Neural cell (in vitro differentiated cells): ENCODE results near the gene CPSF7. TPM values are rescaled to one million over a fixed set of nuclear protein-coding genes. Genes with fewer than 3 reads are reported as not detected.

Experiments
- H2AFZ ChIP-seq: fragments of 200-600, 300-800 bp; sonication (generic), shearing (Covaris generic); 2 replicates; pipeline ENCODE4 v1.6.0; 2014; ENCODE audit warnings: low read depth, mild to moderate bottlenecking, antibody characterized with exemption, low read length, moderate library complexity
- H3F3A ChIP-seq: fragments of 200-600 bp; shearing (Covaris generic); 2 replicates; pipeline ENCODE4 v1.6.1; 2016; ENCODE audit warnings: mild to moderate bottlenecking, moderate library complexity, mixed read lengths, antibody characterized with exemption, low read length; ENCODE audit not compliant: insufficient read depth, poor library complexity, severe bottlenecking
- H3K27ac ChIP-seq: fragments of 200-600, 300-800 bp; sonication (generic), shearing (Covaris generic); 2 replicates; pipeline ENCODE4 v1.5.1; 2014; ENCODE audit warnings: mild to moderate bottlenecking, low read length, moderate library complexity
- H3K27me3 ChIP-seq: fragments of 300-800, 200-600 bp; sonication (generic), shearing (Covaris generic); 2 replicates; pipeline ENCODE4 v1.6.0; 2014; ENCODE audit warnings: mild to moderate bottlenecking, low read depth, low read length, moderate library complexity; ENCODE audit not compliant: insufficient read depth
- H3K36me3 ChIP-seq: fragments of 300-800, 200-600 bp; sonication (generic), shearing (Covaris generic); 2 replicates; pipeline ENCODE4 v1.5.1; 2014; ENCODE audit warnings: mild to moderate bottlenecking, antibody characterized with exemption, low read length, moderate library complexity; ENCODE audit not compliant: insufficient read depth
- H3K4me2 ChIP-seq: fragments of 300-800, 200-600 bp; sonication (generic), shearing (Covaris generic); 2 replicates; pipeline ENCODE4 v1.6.0; 2014; ENCODE audit warnings: mild to moderate bottlenecking, low read length
- H3K4me3 ChIP-seq: fragments of 300-800, 200-600 bp; sonication (generic), shearing (Covaris generic); 2 replicates; pipeline ENCODE4 v1.5.1; 2014; ENCODE audit warnings: mild to moderate bottlenecking, low read length, moderate library complexity
- H3K79me2 ChIP-seq: fragments of 200-600 bp; shearing (Covaris generic); replicated peaks from 2 replicates; pipeline ENCODE4 v1.6.0; 2014; ENCODE audit warnings: mild to moderate bottlenecking, low read length, moderate library complexity; ENCODE audit not compliant: insufficient read depth
- H3K9ac ChIP-seq: fragments of 300-800, 200-600 bp; sonication (generic), shearing (Covaris generic); 2 replicates; pipeline ENCODE4 v1.6.1; 2016; ENCODE audit warnings: mild to moderate bottlenecking, low read length, mixed read lengths
- H3K9me2 ChIP-seq: fragments of 200-600 bp; shearing (Covaris generic); 2 replicates; pipeline ENCODE4 v1.6.1; 2016; ENCODE audit warnings: mild to moderate bottlenecking, low read length, mixed read lengths; ENCODE audit not compliant: insufficient read depth
- H3K9me3 ChIP-seq: fragments of 200-600, 300-800 bp; sonication (generic), shearing (Covaris generic); 2 replicates; pipeline ENCODE4 v1.6.1; 2016; ENCODE audit warnings: mild to moderate bottlenecking, mixed run types, low read length, moderate library complexity, mixed read lengths
- H4K20me1 ChIP-seq: fragments of 200-600 bp; shearing (Covaris generic); 2 replicates; pipeline ENCODE4 v1.6.1; 2016; ENCODE audit warnings: mild to moderate bottlenecking, mixed run types; ENCODE audit not compliant: insufficient read depth
- EP300 ChIP-seq: fragments of 450-650 bp; conservative IDR thresholded peaks from 2 replicates; pipeline ENCODE4 v1.6.1; 2014; ENCODE audit warnings: antibody characterized with exemption, mild to moderate bottlenecking, moderate library complexity; ENCODE audit not compliant: poor library complexity, severe bottlenecking
- EZH2 ChIP-seq: fragments of 200-600, 300-800 bp; shearing (Covaris generic), sonication (generic); IDR thresholded peaks from 2 replicates; pipeline ENCODE4 v1.6.1; 2014; ENCODE audit warnings: antibody characterized with exemption, low read length, borderline replicate concordance, mild to moderate bottlenecking; ENCODE audit not compliant: insufficient read depth, poor library complexity, severe bottlenecking
- MXI1 ChIP-seq: fragments of 450-650 bp; conservative IDR thresholded peaks from 2 replicates; pipeline ENCODE4 v1.6.1; 2014; ENCODE audit warnings: antibody characterized with exemption, mild to moderate bottlenecking; ENCODE audit not compliant: poor library complexity, severe bottlenecking
- POLR2AphosphoS5 ChIP-seq: IDR thresholded peaks from 2 replicates; pipeline ENCODE4 v1.6.1; 2012
- RAD21 ChIP-seq: fragments of 450-650 bp; conservative IDR thresholded peaks from 2 replicates; pipeline ENCODE4 v1.6.1; 2014; ENCODE audit warnings: antibody characterized with exemption, mild to moderate bottlenecking, moderate library complexity
- SMC3 ChIP-seq: fragments of 450-650 bp; conservative IDR thresholded peaks from 2 replicates; pipeline ENCODE4 v1.6.1; 2014; ENCODE audit warnings: antibody characterized with exemption, mild to moderate bottlenecking, moderate library complexity; ENCODE audit not compliant: poor library complexity
- TAF1 ChIP-seq: IDR thresholded peaks from 2 replicates; pipeline ENCODE4 v1.6.1; 2012; ENCODE audit warnings: low read depth
- polyA plus RNA-seq: library from polyadenylated mRNA; depleted of rRNA; stranded (reverse); fragments of >200 nt; gene quantifications from 2 replicates; pipeline ENCODE4 v1.2.3, GENCODE V29; 2014
- TF ChIP-seq, protein P1 (sequence below): fragments of 450-650 bp; IDR thresholded peaks from 2 replicates; pipeline ENCODE4 v1.5.1; 2014; ENCODE audit warnings: antibody characterized with exemption, mild to moderate bottlenecking, moderate library complexity; ENCODE audit not compliant: poor library complexity, severe bottlenecking
- TF ChIP-seq, protein P2 (sequence below): IDR thresholded peaks from 2 replicates; pipeline ENCODE4 v1.6.1; 2012; ENCODE audit warnings: borderline replicate concordance

CPSF7 gene
- polyA plus RNA-seq, 1 donor from 2014 or later, result 80.2 TPM

DNA sequence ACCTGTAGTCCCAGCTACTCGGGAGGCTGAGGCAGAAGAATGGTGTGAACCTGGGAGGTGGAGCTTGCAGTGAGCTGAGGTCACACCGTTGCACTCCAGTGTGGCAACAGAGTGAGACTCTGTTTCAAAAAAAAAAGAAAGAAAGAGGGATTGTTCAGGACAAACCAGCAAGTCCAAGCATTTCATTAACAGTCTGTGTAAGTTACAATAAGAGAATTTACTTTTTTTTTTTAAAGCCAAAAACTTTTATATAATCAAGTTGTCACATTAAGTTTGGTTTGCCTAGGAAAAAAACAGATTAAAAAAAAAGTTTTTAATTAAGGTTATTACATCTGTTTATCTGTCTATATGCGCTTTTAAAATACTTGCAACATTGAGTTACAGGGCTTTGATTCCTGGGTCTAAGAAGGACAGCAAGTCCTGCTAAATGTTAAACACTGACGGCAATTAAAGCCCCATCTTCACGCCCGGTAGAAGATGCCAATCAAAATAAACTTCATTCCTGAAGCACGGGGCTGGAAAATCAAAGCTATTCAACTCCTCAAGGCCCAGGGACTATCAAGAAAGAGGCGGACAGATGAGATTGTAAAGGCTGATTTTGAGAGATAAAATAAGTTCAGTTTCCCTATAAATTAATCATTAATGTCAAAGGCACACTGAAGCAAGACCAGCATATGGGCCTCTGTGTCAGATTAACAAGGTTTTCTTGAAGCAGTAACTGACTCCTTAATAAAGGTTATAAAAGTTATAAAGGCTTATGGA lies 56.9 kb downstream of the CPSF7 start:
- H3K9me2 ChIP-seq, result no peaks in the 10 kb centered on the region
- no peak overlapping the region for H3K27ac ChIP-seq
- H3F3A ChIP-seq, result no peaks in the 10 kb centered on the region
- no peaks in the 10 kb centered on the region for H3K27me3 ChIP-seq
- no peaks in the 10 kb centered on the region for H4K20me1 ChIP-seq
- no peaks in the 10 kb centered on the region for H3K36me3 ChIP-seq
- H2AFZ ChIP-seq, result no peak overlapping the region
- TF ChIP-seq POLR2AphosphoS5 (no peak), MXI1 (no peak), EZH2 (no peak), RAD21 (no peak), TAF1 (no peak), EP300 (no peak), SMC3 (no peak)
- TF ChIP-seq, protein P1, sequence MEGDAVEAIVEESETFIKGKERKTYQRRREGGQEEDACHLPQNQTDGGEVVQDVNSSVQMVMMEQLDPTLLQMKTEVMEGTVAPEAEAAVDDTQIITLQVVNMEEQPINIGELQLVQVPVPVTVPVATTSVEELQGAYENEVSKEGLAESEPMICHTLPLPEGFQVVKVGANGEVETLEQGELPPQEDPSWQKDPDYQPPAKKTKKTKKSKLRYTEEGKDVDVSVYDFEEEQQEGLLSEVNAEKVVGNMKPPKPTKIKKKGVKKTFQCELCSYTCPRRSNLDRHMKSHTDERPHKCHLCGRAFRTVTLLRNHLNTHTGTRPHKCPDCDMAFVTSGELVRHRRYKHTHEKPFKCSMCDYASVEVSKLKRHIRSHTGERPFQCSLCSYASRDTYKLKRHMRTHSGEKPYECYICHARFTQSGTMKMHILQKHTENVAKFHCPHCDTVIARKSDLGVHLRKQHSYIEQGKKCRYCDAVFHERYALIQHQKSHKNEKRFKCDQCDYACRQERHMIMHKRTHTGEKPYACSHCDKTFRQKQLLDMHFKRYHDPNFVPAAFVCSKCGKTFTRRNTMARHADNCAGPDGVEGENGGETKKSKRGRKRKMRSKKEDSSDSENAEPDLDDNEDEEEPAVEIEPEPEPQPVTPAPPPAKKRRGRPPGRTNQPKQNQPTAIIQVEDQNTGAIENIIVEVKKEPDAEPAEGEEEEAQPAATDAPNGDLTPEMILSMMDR, result no peak
- TF ChIP-seq, protein P2, sequence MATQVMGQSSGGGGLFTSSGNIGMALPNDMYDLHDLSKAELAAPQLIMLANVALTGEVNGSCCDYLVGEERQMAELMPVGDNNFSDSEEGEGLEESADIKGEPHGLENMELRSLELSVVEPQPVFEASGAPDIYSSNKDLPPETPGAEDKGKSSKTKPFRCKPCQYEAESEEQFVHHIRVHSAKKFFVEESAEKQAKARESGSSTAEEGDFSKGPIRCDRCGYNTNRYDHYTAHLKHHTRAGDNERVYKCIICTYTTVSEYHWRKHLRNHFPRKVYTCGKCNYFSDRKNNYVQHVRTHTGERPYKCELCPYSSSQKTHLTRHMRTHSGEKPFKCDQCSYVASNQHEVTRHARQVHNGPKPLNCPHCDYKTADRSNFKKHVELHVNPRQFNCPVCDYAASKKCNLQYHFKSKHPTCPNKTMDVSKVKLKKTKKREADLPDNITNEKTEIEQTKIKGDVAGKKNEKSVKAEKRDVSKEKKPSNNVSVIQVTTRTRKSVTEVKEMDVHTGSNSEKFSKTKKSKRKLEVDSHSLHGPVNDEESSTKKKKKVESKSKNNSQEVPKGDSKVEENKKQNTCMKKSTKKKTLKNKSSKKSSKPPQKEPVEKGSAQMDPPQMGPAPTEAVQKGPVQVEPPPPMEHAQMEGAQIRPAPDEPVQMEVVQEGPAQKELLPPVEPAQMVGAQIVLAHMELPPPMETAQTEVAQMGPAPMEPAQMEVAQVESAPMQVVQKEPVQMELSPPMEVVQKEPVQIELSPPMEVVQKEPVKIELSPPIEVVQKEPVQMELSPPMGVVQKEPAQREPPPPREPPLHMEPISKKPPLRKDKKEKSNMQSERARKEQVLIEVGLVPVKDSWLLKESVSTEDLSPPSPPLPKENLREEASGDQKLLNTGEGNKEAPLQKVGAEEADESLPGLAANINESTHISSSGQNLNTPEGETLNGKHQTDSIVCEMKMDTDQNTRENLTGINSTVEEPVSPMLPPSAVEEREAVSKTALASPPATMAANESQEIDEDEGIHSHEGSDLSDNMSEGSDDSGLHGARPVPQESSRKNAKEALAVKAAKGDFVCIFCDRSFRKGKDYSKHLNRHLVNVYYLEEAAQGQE, result no peak
- no peak overlapping the region for H3K9ac ChIP-seq
- no peaks in the 10 kb centered on the region for H3K9me3 ChIP-seq
- no peak overlapping the region for H3K4me2 ChIP-seq
- no peaks in the 10 kb centered on the region for H3K79me2 ChIP-seq
- H3K4me3 ChIP-seq, result no peak overlapping the region

- Histone ChIP-seq H3K9me3 (no peaks in the 10 kb centered on the region), H4K20me1 (no peaks in the 10 kb centered on the region), H3K9me2 (no peaks in the 10 kb centered on the region), H3K79me2 (no peaks in the 10 kb centered on the region), H3K9ac (no peak overlapping the region), H2AFZ (no peak overlapping the region), H3F3A (no peaks in the 10 kb centered on the region), H3K27ac (no peak overlapping the region), H3K4me2 (no peak overlapping the region), H3K36me3 (no peaks in the 10 kb centered on the region), H3K4me3 (no peak overlapping the region), H3K27me3 (no peaks in the 10 kb centered on the region)
- TF ChIP-seq MXI1 (no peak), POLR2AphosphoS5 (no peak)
- TF ChIP-seq, protein P1, result no peak
Measured at GRCh38 chr11:61370349-61371005, 59.3 kb downstream of the CPSF7 start.
